Pancreas (tissue), 10 donors: ENCODE results near the gene TBC1D14. TPM values are rescaled to one million over a fixed set of nuclear protein-coding genes. Genes with fewer than 3 reads are reported as not detected.
A peak's percentile ranks its signal among the peaks of the same experiment; 100 is the strongest.

ENCODE experiments used
- ATAC-seq, 4 donors: fragments of 200-7000 bp; cut with Tn5 transposase; one replicate each; pipeline versions ENCODE4 v1.8.0 to v1.9.1; 2020; ENCODE audit warnings: mild to moderate bottlenecking in 4 of 4, moderate library complexity in 4 of 4
- DNase-seq, 6 donors: peaks; one replicate each; pipeline ENCODE4 v3.0.0-alpha.2; 2020
- FAIRE-seq: peaks from 2 replicates; lab custom pipeline; 2012; peaks lifted over from hg19 to GRCh38; lab: Jason Lieb, UNC
- H3K27ac ChIP-seq, 4 donors: fragments of 200-600 bp; sonication (generic); 1 replicate in 3 of 4; 2 replicates in 1 of 4; pipeline versions ENCODE4 v1.5.0 to v1.8.0; 2020
- H3K27me3 ChIP-seq, 4 donors: fragments of 200-600 bp; one replicate each; pipeline ENCODE4 v1.8.0; 2021
- H3K36me3 ChIP-seq, 3 donors: fragments of 200-600 bp; sonication (generic) in 1 of 3; one replicate each; pipeline versions ENCODE4 v1.5.0 to v1.8.0; 2020 to 2021
- H3K4me1 ChIP-seq, 3 donors: fragments of 200-600 bp; one replicate each; pipeline ENCODE4 v1.8.0; 2021
- H3K4me3 ChIP-seq, 4 donors: fragments of 200-600 bp; sonication (generic) in 2 of 4; one replicate each; pipeline versions ENCODE4 v1.5.0 to v1.8.0; 2020 to 2021
- H3K9me3 ChIP-seq, 4 donors: fragments of 200-600 bp; one replicate each; pipeline ENCODE4 v1.8.0; 2021
- WGBS, 2 donors: extraction: QIAGEN DNeasy Blood & Tissue Kit; methylation state at CpG; one replicate each; pipeline ENCODE4 v1.1.7; 2013; 5-methylcytosine and 5-hydroxymethylcytosine counted together
- intact Hi-C, 3 donors: fragments of 100-400 bp; cut with DNase I; formaldehyde crosslinking; loops; one replicate each; pipeline versions ENCODE4 v1.11.1 to v1.14.2; 2022
- polyA plus RNA-seq, 2 donors: library from polyadenylated mRNA; stranded (reverse); fragments of 200-250 nt; gene quantifications; one replicate each; pipeline ENCODE4 v1.2.3, GENCODE V29; 2013
- total RNA-seq, 6 donors: library from RNA; stranded (reverse); fragmentation: NEBNext Ultra II Directional in 4 of 6; extraction: Animal tissue kit (Norgen Biotek cat#: 25700) in 4 of 6; gene quantifications; one replicate each; pipeline versions ENCODE4 v1.2.1 to v1.2.4, GENCODE V29; 2021 to 2023
- TF ChIP-seq, protein P1 (sequence below), 4 donors: fragments of 200-600 bp; sonication (generic) in 3 of 4; IDR thresholded peaks; one replicate each; pipeline versions ENCODE4 v1.5.0 to v1.8.0; 2021; ENCODE audit warnings: antibody characterized with exemption in 4 of 4
- donor health status: healthy with polysubstance abuse.
- donor health status: DM: no; HTN: no; CAD: no; lungs with moderate emphysema.
- donor health status: DM: no; HTN: no; CAD: no.
- donor health status: control.
- donor health status: control.
- donor health status: Bipolar disorder and iron deficiency.
- donor health status: DM: yes; HTN: yes; CAD: no.
- donor health status: DM: no; HTN: no; CAD: no.
- donor health status: DM: no; HTN: no; CAD: no.
- donor health status: DM: yes; HTN: yes; CAD: no.

The TBC1D14 gene
- total and polyA plus RNA-seq, 8 donors = 8.9 to 23.9 (median 14.8) TPM

- Histone ChIP-seq H3K36me3 (no peaks in the 10 kb centered on the region), H3K27ac (no peak overlapping the region), H3K4me3 (no peak overlapping the region), H3K27me3 (no peaks in the 10 kb centered on the region), H3K9me3 (no peaks in the 10 kb centered on the region), H3K4me1 (peaks cover 0 to 5% (median 0%) of the 10 kb centered on the region in 3 donors)
- intact Hi-C loops = no loop called here
- 88 to 90% methylated on average over 24 of the region's 24 CpGs for WGBS, 2 donors
- FAIRE-seq = no peak
- TF ChIP-seq, protein P1, sequence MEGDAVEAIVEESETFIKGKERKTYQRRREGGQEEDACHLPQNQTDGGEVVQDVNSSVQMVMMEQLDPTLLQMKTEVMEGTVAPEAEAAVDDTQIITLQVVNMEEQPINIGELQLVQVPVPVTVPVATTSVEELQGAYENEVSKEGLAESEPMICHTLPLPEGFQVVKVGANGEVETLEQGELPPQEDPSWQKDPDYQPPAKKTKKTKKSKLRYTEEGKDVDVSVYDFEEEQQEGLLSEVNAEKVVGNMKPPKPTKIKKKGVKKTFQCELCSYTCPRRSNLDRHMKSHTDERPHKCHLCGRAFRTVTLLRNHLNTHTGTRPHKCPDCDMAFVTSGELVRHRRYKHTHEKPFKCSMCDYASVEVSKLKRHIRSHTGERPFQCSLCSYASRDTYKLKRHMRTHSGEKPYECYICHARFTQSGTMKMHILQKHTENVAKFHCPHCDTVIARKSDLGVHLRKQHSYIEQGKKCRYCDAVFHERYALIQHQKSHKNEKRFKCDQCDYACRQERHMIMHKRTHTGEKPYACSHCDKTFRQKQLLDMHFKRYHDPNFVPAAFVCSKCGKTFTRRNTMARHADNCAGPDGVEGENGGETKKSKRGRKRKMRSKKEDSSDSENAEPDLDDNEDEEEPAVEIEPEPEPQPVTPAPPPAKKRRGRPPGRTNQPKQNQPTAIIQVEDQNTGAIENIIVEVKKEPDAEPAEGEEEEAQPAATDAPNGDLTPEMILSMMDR (IDR thresholded peaks at IDR 0.05) = no peak
- peak in 1 of 6 donors; percentile 44 for DNase-seq
- peak in 1 of 4 donors; percentile 7 for ATAC-seq
Measured at GRCh38 chr4:6939761-6940743, 30.4 kb downstream of the TBC1D14 start.

- H3K4me1 ChIP-seq = peaks cover 0 to 5% (median 0%) of the 10 kb centered on the region in 3 donors
- no peak overlapping the region for H3K4me3 ChIP-seq
- intact Hi-C loops = no loop called here
- no peaks in the 10 kb centered on the region for H3K9me3 ChIP-seq
- ATAC-seq (no peak), DNase-seq (peak in 1 of 6 donors; percentile 45), FAIRE-seq (no peak)
- TF ChIP-seq, protein P1 (IDR thresholded peaks at IDR 0.05) = no peak
- H3K27ac ChIP-seq = no peak overlapping the region
- no peaks in the 10 kb centered on the region for H3K36me3 ChIP-seq
- H3K27me3 ChIP-seq = no peaks in the 10 kb centered on the region
- WGBS, 2 donors = 92% methylated on average over 11 of the region's 11 CpGs
Measured at GRCh38 chr4:6940744-6941137, 31.1 kb downstream of the TBC1D14 start.

GRCh38 chr4:6941796-6942195 lies 32.2 kb downstream of the TBC1D14 start:
- Histone ChIP-seq H3K9me3 (no peaks in the 10 kb centered on the region), H3K27ac (peak overlapping the region in 2 of 4 donors; percentile 5 to 59), H3K4me3 (no peak overlapping the region), H3K36me3 (no peaks in the 10 kb centered on the region), H3K4me1 (peaks cover 0 to 5% (median 0%) of the 10 kb centered on the region in 3 donors), H3K27me3 (no peaks in the 10 kb centered on the region)
- DNase-seq = peak in 1 of 6 donors; percentile 2
- WGBS, 2 donors = 66 to 74% methylated on average over 4 of the region's 4 CpGs
- ATAC-seq = no peak
- TF ChIP-seq, protein P1 (IDR thresholded peaks at IDR 0.05) = no peak
- intact Hi-C loops = no loop called here
- FAIRE-seq = no peak

DNA sequence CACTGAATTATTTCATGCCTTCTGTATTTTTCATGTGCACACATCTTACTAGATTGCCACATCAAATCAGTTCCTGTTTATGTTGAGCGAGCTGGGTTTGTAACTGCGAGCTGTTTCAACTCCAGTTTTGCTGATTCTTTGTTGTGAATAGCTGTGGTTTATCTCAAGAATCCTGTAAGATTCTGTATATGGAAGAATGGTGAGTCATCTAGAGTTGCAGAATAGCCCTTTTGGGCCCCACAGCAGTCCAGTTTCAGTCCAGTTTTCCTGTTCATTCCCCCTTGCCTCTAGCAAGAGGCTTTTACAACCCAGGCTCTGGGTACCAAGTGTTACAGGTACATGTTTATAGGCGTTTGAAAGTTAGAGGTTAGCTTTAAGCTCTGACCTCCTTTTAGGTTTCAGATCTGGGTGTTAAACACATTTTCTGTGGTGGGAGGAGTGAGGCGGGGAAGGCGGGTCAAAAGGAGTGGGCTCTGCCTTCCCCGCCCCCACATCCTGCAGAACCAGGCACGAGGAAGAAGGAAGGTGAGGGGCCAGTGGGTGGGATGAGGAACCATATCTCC lies 32.7 kb downstream of the TBC1D14 start:
- DNase-seq = no peak
- Histone ChIP-seq H3K27ac (peak overlapping the region in 2 of 4 donors; percentile 59 to 66), H3K4me3 (no peak overlapping the region), H3K36me3 (no peaks in the 10 kb centered on the region), H3K4me1 (peaks cover 0 to 6% (median 0%) of the 10 kb centered on the region in 3 donors), H3K27me3 (no peaks in the 10 kb centered on the region), H3K9me3 (no peaks in the 10 kb centered on the region)
- intact Hi-C loops = no loop called here
- FAIRE-seq = peak; percentile 20
- ATAC-seq = peak in 3 of 4 donors; percentile 32 to 65 (median 63)
- 75 to 78% methylated on average over 7 of the region's 7 CpGs for WGBS, 2 donors
- TF ChIP-seq, protein P1 (IDR thresholded peaks at IDR 0.05) = no peak
